Measurements from ENCODE around the gene PATJ. TPM values are rescaled to one million over a fixed set of nuclear protein-coding genes. Genes with fewer than 3 reads are reported as not detected.

Gene PATJ
- total RNA-seq, 6 experiments from 2014 or later = 19.0 to 49.0 (median 26.7) TPM

GRCh38 chr1:62057230-62057629 is 314.9 kb downstream of the PATJ start:
- no peak for ATAC-seq
- H3K27ac ChIP-seq = no peak overlapping the region
- no peak overlapping the region for H3K4me3 ChIP-seq
- TF ChIP-seq CTCF (IDR thresholded peaks at IDR 0.05) (no peak), POLR2A (IDR thresholded peaks at IDR 0.05) (no peak)
- intact Hi-C loops (cut with DNase I) = no loop called here
- H3K27me3 ChIP-seq = no peaks in the 10 kb centered on the region
- no peaks in the 10 kb centered on the region for H3K9me3 ChIP-seq
- no peaks in the 10 kb centered on the region for H3K4me1 ChIP-seq
- DNase-seq = no peak
- 100% methylated on average over 3 of the region's 4 CpGs for WGBS (ENCODE audit: insufficient coverage, low coverage, low lambda C conversion rate, missing lambda C conversion rate)
- H3K36me3 ChIP-seq = no peaks in the 10 kb centered on the region

- intact Hi-C loops (cut with DNase I) = no loop called here
- WGBS (ENCODE audit: insufficient coverage, low coverage, low lambda C conversion rate, missing lambda C conversion rate) = 90% methylated on average over 2 of the region's 2 CpGs
Measured at GRCh38 chr1:62057641-62058290, 315.5 kb downstream of the PATJ start.

GRCh38 chr1:62058956-62059355 is 316.7 kb downstream of the PATJ start:
- no peaks in the 10 kb centered on the region for H3K27me3 ChIP-seq
- ATAC-seq = no peak
- no peak overlapping the region for H3K4me3 ChIP-seq
- no peaks in the 10 kb centered on the region for H3K36me3 ChIP-seq
- no peaks in the 10 kb centered on the region for H3K9me3 ChIP-seq
- H3K27ac ChIP-seq = no peak overlapping the region
- no peak for DNase-seq
- WGBS (ENCODE audit: insufficient coverage, low coverage, low lambda C conversion rate, missing lambda C conversion rate) = 63% methylated on average over 3 of the region's 3 CpGs
- TF ChIP-seq CTCF (IDR thresholded peaks at IDR 0.05) (no peak), POLR2A (IDR thresholded peaks at IDR 0.05) (no peak)
- intact Hi-C loops (cut with DNase I) = no loop called here
- no peaks in the 10 kb centered on the region for H3K4me1 ChIP-seq

More at GRCh38 chr1:62057641-62058290, 315.5 kb downstream of the PATJ start:
- no peaks in the 10 kb centered on the region for H3K27me3 ChIP-seq
- no peak overlapping the region for H3K4me3 ChIP-seq
- no peaks in the 10 kb centered on the region for H3K4me1 ChIP-seq
- no peak overlapping the region for H3K27ac ChIP-seq
- H3K9me3 ChIP-seq = no peaks in the 10 kb centered on the region
- TF ChIP-seq POLR2A (IDR thresholded peaks at IDR 0.05) (no peak), CTCF (IDR thresholded peaks at IDR 0.05) (no peak)
- no peak for ATAC-seq
- no peaks in the 10 kb centered on the region for H3K36me3 ChIP-seq
- no peak for DNase-seq

GRCh38 chr1:62062087-62062486 is 319.8 kb downstream of the PATJ start:
- DNase-seq = no peak
- Histone ChIP-seq H3K27ac (no peak overlapping the region), H3K9me3 (no peaks in the 10 kb centered on the region), H3K36me3 (no peaks in the 10 kb centered on the region), H3K27me3 (no peaks in the 10 kb centered on the region), H3K4me3 (no peak overlapping the region), H3K4me1 (no peaks in the 10 kb centered on the region)
- no peak for TF ChIP-seq CTCF (IDR thresholded peaks at IDR 0.05)
- no peak for TF ChIP-seq POLR2A (IDR thresholded peaks at IDR 0.05)
- 100% methylated on average over 1 of the region's 1 CpG for WGBS (ENCODE audit: insufficient coverage, low coverage, low lambda C conversion rate, missing lambda C conversion rate)
- ATAC-seq = no peak
- intact Hi-C loops (cut with DNase I) = no loop called here
